ENCODE results near the gene PCNT.

The PCNT gene

DNA sequence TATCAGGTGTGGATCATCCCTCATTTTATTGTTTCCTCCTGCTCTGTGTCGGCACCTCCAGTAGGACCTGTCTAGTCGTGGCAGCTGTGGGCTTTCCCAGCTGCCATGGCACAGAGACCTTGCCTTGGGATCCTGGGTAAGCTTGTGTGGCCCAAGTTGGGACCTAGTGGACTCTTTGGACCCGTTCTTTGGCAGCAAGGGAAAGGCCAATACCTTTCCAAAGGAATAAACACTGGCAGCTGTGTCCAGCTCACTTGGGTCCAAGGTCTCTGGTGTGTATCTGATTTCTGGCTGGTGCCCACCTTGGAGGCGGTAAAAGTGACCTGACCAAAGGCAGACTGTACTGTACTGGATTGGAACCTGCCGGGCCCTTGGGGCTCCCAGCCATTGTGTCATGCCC is 156.5 kb downstream of the PCNT start:
- Histone ChIP-seq H4K20me1 (ENCODE audit: insufficient read depth, low read length) (no peaks in the 10 kb centered on the region), H3K4me3 (ENCODE audit: low read length) (no peak overlapping the region), H3K36me3 (replicated peaks; ENCODE audit: low read depth, low read length) (peaks cover 5% of the 10 kb centered on the region), H3K9me3 (ENCODE audit: insufficient read depth, low read length) (no peaks in the 10 kb centered on the region), H3K4me2 (ENCODE audit: low read length) (no peak overlapping the region), H3K27me3 (ENCODE audit: low read depth, low read length) (no peaks in the 10 kb centered on the region), H3K27ac (ENCODE audit: low read length) (no peak overlapping the region), H3K9ac (ENCODE audit: low read length) (no peak overlapping the region), H3K4me1 (ENCODE audit: low read length) (no peaks in the 10 kb centered on the region), H2AFZ (ENCODE audit: low read depth, low read length) (no peak overlapping the region), H3K79me2 (ENCODE audit: low read length) (no peaks in the 10 kb centered on the region)
- TF ChIP-seq EZH2phosphoT487 (IDR thresholded peaks at IDR 0.05; ENCODE audit: low read depth), result no peak
- TF ChIP-seq, protein P1, sequence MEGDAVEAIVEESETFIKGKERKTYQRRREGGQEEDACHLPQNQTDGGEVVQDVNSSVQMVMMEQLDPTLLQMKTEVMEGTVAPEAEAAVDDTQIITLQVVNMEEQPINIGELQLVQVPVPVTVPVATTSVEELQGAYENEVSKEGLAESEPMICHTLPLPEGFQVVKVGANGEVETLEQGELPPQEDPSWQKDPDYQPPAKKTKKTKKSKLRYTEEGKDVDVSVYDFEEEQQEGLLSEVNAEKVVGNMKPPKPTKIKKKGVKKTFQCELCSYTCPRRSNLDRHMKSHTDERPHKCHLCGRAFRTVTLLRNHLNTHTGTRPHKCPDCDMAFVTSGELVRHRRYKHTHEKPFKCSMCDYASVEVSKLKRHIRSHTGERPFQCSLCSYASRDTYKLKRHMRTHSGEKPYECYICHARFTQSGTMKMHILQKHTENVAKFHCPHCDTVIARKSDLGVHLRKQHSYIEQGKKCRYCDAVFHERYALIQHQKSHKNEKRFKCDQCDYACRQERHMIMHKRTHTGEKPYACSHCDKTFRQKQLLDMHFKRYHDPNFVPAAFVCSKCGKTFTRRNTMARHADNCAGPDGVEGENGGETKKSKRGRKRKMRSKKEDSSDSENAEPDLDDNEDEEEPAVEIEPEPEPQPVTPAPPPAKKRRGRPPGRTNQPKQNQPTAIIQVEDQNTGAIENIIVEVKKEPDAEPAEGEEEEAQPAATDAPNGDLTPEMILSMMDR (IDR thresholded peaks at IDR 0.05; ENCODE audit: low read depth, low read length), result no peak

DNA sequence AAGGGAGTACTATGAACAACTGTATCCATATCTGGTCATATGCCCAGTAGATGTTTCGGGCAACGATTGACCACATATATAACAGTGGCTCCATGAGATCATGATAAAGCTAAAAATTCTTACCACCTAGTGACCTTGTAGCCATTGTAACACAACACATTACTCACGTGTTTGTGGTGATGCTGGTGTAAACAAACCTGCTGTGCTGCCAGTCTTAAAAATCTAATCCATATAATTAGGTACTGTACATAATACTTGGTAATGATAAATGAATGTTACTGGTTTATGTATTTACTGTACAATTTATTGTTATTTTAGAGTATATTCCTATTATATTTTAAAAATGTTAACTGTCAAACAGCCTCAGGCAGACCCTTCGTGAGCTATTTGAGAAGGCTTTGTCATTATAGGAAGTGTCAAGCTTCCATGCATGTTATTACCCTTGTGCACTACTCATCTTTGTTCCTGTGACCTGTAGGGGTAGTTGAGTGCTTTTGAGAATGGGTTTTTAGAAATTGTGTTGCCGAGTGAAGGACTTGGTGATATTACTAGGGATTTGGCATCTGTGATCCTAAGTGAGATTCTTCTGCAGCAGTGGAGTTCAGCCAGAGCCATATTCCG is 158.4 kb downstream of the PCNT start:
- TF ChIP-seq, protein P1 (IDR thresholded peaks at IDR 0.05; ENCODE audit: low read depth, low read length), result no peak
- no peak for TF ChIP-seq EZH2phosphoT487 (IDR thresholded peaks at IDR 0.05; ENCODE audit: low read depth)
- H3K79me2 ChIP-seq (ENCODE audit: low read length), result no peaks in the 10 kb centered on the region

DNA sequence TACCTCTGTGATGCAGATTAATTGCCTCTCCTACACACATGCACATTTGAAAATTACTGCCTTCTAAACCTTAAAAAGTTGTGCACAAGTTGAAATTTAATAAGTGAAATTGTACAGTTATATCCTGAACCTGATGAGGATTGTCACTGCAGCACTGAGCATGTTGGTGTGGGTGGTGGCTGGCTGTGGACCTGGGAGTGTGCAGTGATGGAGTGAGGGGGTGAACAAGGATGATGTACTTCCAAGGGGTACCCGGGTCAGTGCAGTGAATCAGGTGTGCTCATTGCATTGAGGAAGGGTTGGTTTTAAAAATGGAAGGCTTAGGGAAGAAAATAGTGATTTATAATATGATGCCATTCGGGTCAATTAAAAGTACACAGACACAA is 158.9 kb downstream of the PCNT start:
- Histone ChIP-seq H3K9ac (ENCODE audit: low read length) (no peak overlapping the region), H3K27me3 (ENCODE audit: low read depth, low read length) (no peaks in the 10 kb centered on the region)
- TF ChIP-seq, protein P1 (IDR thresholded peaks at IDR 0.05; ENCODE audit: low read depth, low read length), result no peak
- TF ChIP-seq EZH2phosphoT487 (IDR thresholded peaks at IDR 0.05; ENCODE audit: low read depth), result no peak

More for the DNA sequence above, 158.4 kb downstream of the PCNT start:
- no peak overlapping the region for H3K4me3 ChIP-seq (ENCODE audit: low read length)
- H3K36me3 ChIP-seq (replicated peaks; ENCODE audit: low read depth, low read length), result peaks cover 5% of the 10 kb centered on the region
- H3K4me2 ChIP-seq (ENCODE audit: low read length), result no peak overlapping the region
- H3K27ac ChIP-seq (ENCODE audit: low read length), result no peak overlapping the region
- H3K4me1 ChIP-seq (ENCODE audit: low read length), result no peaks in the 10 kb centered on the region
- H3K27me3 ChIP-seq (ENCODE audit: low read depth, low read length), result no peaks in the 10 kb centered on the region
- H3K9me3 ChIP-seq (ENCODE audit: insufficient read depth, low read length), result no peaks in the 10 kb centered on the region
- no peak overlapping the region for H2AFZ ChIP-seq (ENCODE audit: low read depth, low read length)
- H3K9ac ChIP-seq (ENCODE audit: low read length), result no peak overlapping the region
- no peaks in the 10 kb centered on the region for H4K20me1 ChIP-seq (ENCODE audit: insufficient read depth, low read length)

DNA sequence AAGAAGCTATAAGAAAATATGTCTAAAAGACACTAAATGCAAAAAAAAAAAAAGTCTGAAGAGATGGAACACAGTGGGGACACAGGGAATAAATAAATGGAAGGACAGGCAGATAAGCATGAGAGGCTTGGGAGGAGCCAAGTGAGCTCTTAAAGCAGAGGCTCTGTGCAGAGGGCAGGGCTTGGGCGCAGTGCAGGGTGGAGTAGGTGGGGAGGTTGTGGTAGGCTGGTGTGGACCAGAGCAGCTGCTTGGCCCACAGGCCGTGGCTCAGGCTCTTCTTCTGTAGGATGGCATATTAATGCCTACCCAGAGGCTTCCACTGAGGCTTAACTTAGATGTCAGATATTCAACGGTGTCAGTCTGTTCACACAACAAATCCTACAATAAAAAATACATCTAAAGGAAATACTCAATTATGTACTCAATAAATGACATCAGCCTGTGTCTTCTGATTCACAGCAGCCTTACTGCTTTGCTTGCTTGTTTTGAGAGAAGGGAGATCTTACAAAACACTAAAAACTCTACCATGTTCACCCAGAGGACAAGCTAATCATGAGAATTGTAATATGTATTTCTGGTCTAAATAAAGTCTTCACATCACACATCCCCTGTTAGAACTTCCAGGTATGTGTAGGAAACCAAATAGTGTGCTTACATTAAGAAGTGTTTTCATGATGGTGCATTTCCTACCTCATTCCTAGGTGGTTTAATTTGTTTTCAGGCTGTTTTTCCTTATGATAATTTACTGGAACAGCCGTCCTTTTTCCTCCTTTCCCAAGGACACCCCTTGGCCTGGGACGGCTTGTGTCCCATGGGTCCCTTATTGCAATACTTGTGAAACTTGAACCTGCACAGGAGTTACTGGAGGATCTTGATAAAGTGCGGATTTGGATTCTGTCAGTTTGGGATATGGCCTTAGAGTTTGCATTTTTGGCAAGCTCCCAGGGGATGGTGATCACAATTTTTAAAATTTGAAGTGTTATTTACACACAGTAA is 159.6 kb downstream of the PCNT start:
- Histone ChIP-seq H3K4me2 (ENCODE audit: low read length) (no peak overlapping the region), H2AFZ (ENCODE audit: low read depth, low read length) (no peak overlapping the region), H3K9me3 (ENCODE audit: insufficient read depth, low read length) (no peaks in the 10 kb centered on the region), H3K36me3 (replicated peaks; ENCODE audit: low read depth, low read length) (peaks cover 5% of the 10 kb centered on the region), H3K27me3 (ENCODE audit: low read depth, low read length) (no peaks in the 10 kb centered on the region), H3K79me2 (ENCODE audit: low read length) (no peaks in the 10 kb centered on the region), H3K4me1 (ENCODE audit: low read length) (no peaks in the 10 kb centered on the region), H4K20me1 (ENCODE audit: insufficient read depth, low read length) (no peaks in the 10 kb centered on the region), H3K4me3 (ENCODE audit: low read length) (no peak overlapping the region), H3K27ac (ENCODE audit: low read length) (no peak overlapping the region), H3K9ac (ENCODE audit: low read length) (no peak overlapping the region)
- TF ChIP-seq, protein P1 (IDR thresholded peaks at IDR 0.05; ENCODE audit: low read depth, low read length), result no peak
- TF ChIP-seq EZH2phosphoT487 (IDR thresholded peaks at IDR 0.05; ENCODE audit: low read depth), result no peak

More for the DNA sequence above, 158.9 kb downstream of the PCNT start:
- Histone ChIP-seq H3K4me3 (ENCODE audit: low read length) (no peak overlapping the region), H4K20me1 (ENCODE audit: insufficient read depth, low read length) (no peaks in the 10 kb centered on the region), H3K4me2 (ENCODE audit: low read length) (no peak overlapping the region), H3K79me2 (ENCODE audit: low read length) (no peaks in the 10 kb centered on the region), H3K36me3 (replicated peaks; ENCODE audit: low read depth, low read length) (peaks cover 5% of the 10 kb centered on the region), H3K4me1 (ENCODE audit: low read length) (no peaks in the 10 kb centered on the region), H2AFZ (ENCODE audit: low read depth, low read length) (no peak overlapping the region), H3K27ac (ENCODE audit: low read length) (no peak overlapping the region), H3K9me3 (ENCODE audit: insufficient read depth, low read length) (no peaks in the 10 kb centered on the region)

All from OCI-LY3 (cell line).